AG09319 (cell line): ENCODE results near the gene TRPC6.

Experiments used
- DNase-seq: peaks from one replicate; pipeline ENCODE4 v3.0.0-alpha.2; 2010; ENCODE audit warnings: low read depth; ENCODE audit errors: extremely low read depth
- CTCF ChIP-seq: IDR thresholded peaks from 2 replicates; pipeline ENCODE4 v1.5.1; 2011; ENCODE audit warnings: low read depth, mild to moderate bottlenecking, inconsistent platforms, low read length, moderate library complexity

TRPC6 gene

GRCh38 chr11:101523634-101524260 lies 60.1 kb downstream of the TRPC6 start:
- no peak for DNase-seq
- TF ChIP-seq CTCF = no peak

GRCh38 chr11:101523193-101523592 lies 60.6 kb downstream of the TRPC6 start:
- TF ChIP-seq CTCF = no peak

GRCh38 chr11:101521821-101522220 lies 62.0 kb downstream of the TRPC6 start:
- no peak for DNase-seq
- no peak for TF ChIP-seq CTCF

More at GRCh38 chr11:101523193-101523592, 60.6 kb downstream of the TRPC6 start:
- no peak for DNase-seq

- TF ChIP-seq CTCF = no peak
- DNase-seq = no peak
Observed at GRCh38 chr11:101516546-101516945, 67.3 kb downstream of the TRPC6 start.

GRCh38 chr11:101511065-101511464 lies 72.7 kb downstream of the TRPC6 start:
- no peak for DNase-seq
- no peak for TF ChIP-seq CTCF

GRCh38 chr11:101510591-101510990 lies 73.2 kb downstream of the TRPC6 start:
- TF ChIP-seq CTCF = no peak
- DNase-seq = no peak

GRCh38 chr11:101509922-101510321 lies 73.9 kb downstream of the TRPC6 start:
- no peak for TF ChIP-seq CTCF
- no peak for DNase-seq
